Gastroesophageal sphincter (tissue), 3 donors: ENCODE data around the gene CYLD.

Experiments
- POLR2A ChIP-seq, 2 donors: fragments of 450-650 bp; IDR thresholded peaks; one replicate each; pipeline ENCODE4 v1.6.1; 2017; ENCODE audit warnings: antibody characterized with exemption in 2 of 2, mild to moderate bottlenecking in 2 of 2, moderate library complexity in 1 of 2
- POLR2AphosphoS5 ChIP-seq: sonication (generic); formaldehyde crosslinking; IDR thresholded peaks from one replicate; pipeline ENCODE4 v1.6.1; 2017; ENCODE audit warnings: antibody characterized with exemption
- TF ChIP-seq, protein P1 (sequence below), 4 experiments: fragments of 200-600 bp in 2 of 4; fragments of 450-650 bp in 2 of 4; sonication (generic) in 1 of 4; IDR thresholded peaks; one replicate each; pipeline ENCODE4 v1.5.1; 2017 to 2019; ENCODE audit warnings: antibody characterized with exemption in 4 of 4, mild to moderate bottlenecking in 2 of 4, moderate library complexity in 2 of 4

GRCh38 chr16:50708373-50709060 is 33.4 kb upstream of the CYLD start:
- no peak for TF ChIP-seq POLR2A (IDR thresholded peaks at IDR 0.05)
- TF ChIP-seq, protein P1, sequence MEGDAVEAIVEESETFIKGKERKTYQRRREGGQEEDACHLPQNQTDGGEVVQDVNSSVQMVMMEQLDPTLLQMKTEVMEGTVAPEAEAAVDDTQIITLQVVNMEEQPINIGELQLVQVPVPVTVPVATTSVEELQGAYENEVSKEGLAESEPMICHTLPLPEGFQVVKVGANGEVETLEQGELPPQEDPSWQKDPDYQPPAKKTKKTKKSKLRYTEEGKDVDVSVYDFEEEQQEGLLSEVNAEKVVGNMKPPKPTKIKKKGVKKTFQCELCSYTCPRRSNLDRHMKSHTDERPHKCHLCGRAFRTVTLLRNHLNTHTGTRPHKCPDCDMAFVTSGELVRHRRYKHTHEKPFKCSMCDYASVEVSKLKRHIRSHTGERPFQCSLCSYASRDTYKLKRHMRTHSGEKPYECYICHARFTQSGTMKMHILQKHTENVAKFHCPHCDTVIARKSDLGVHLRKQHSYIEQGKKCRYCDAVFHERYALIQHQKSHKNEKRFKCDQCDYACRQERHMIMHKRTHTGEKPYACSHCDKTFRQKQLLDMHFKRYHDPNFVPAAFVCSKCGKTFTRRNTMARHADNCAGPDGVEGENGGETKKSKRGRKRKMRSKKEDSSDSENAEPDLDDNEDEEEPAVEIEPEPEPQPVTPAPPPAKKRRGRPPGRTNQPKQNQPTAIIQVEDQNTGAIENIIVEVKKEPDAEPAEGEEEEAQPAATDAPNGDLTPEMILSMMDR (IDR thresholded peaks at IDR 0.05) = no peak
- no peak for TF ChIP-seq POLR2AphosphoS5
